Astrocyte of the cerebellum (primary cell): ENCODE results near the gene PCCA.
A peak's percentile ranks its signal among the peaks of the same experiment; 100 is the strongest.

Experiments
- DNase-seq: peaks from one replicate; pipeline ENCODE4 v3.0.0-alpha.2; 2011; ENCODE audit warnings: low read depth
- H3K4me3 ChIP-seq: 2 replicates; pipeline ENCODE4 v1.5.1; 2011; ENCODE audit warnings: mild to moderate bottlenecking, low read depth, low read length, moderate library complexity
- in situ Hi-C: cut with HindIII; loops from 2 replicates; pipeline ENCODE4 v1.10.0; 2017; ENCODE audit warnings: low sequenced_read_pairs
- TF ChIP-seq, protein P1 (sequence below): IDR thresholded peaks from 2 replicates; pipeline ENCODE4 v1.5.1; 2012; ENCODE audit warnings: low read length, low read depth, moderate library complexity, mild to moderate bottlenecking; ENCODE audit errors: missing control alignments

Gene PCCA

DNA sequence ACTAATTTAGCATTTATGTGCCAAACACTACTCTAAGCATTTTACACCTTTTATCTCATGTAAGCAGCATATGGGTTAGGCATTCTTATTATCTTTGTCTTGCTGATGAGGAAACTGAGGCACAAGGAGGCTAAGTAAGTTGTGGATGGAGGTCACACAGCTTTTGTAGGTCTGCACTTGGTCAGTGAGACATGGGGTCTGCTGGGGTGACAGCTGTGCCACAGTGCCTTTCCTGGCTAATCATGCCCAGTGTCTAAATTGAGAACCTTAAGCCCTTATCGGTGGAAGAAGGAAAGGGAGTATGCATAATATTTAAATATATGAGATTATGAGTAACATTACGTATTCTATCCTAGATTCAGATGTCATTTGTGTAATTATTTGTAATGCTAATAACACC is 273.5 kb downstream of the PCCA start:
- in situ Hi-C loops: no loop called here
- no peak overlapping the region for H3K4me3 ChIP-seq
- TF ChIP-seq, protein P1, sequence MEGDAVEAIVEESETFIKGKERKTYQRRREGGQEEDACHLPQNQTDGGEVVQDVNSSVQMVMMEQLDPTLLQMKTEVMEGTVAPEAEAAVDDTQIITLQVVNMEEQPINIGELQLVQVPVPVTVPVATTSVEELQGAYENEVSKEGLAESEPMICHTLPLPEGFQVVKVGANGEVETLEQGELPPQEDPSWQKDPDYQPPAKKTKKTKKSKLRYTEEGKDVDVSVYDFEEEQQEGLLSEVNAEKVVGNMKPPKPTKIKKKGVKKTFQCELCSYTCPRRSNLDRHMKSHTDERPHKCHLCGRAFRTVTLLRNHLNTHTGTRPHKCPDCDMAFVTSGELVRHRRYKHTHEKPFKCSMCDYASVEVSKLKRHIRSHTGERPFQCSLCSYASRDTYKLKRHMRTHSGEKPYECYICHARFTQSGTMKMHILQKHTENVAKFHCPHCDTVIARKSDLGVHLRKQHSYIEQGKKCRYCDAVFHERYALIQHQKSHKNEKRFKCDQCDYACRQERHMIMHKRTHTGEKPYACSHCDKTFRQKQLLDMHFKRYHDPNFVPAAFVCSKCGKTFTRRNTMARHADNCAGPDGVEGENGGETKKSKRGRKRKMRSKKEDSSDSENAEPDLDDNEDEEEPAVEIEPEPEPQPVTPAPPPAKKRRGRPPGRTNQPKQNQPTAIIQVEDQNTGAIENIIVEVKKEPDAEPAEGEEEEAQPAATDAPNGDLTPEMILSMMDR: no peak
- no peak for DNase-seq

DNA sequence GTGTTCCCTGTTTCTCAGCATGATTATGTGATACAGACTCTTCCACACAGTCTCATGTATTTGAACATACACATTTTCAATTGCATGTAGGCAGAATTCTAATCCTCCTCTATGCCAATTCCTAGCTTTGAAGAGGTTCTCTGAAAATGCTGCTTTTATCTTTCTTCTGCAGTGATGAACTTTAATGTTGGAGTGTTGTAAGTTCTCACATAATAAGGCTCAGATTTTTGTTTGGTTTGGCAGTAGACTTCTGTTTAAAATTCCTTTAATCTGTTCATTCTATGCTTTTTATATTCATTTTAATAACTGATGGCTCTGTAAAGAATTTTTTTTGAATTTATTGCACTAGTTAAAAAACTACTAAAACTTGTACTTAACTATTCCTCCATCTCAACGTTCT is 273.9 kb downstream of the PCCA start:
- H3K4me3 ChIP-seq: no peak overlapping the region
- in situ Hi-C loops: no loop called here
- TF ChIP-seq, protein P1: no peak
- DNase-seq: no peak

DNA sequence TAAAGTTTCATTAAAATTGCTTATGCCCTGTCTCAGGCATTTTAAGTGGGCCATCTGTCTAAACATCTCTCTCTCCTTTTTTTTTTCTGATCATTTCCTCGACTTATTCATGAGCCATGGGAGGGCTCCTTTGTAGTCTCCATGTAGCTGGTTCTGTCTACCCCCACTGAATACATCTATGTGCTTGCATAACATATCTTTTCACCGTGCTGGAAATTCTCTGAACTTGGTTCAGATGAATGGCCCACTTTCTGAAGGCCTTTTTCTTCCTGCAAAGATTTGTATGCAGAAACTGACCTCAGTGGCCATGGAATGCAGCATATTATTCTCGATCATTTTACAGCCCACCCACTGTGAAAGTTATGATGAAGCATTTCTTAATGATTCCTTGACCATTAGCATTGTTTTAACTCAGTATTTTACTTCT is 274.4 kb downstream of the PCCA start:
- peak; percentile 63 for DNase-seq
- H3K4me3 ChIP-seq: no peak overlapping the region
- in situ Hi-C loops: no loop called here
- TF ChIP-seq, protein P1: no peak

DNA sequence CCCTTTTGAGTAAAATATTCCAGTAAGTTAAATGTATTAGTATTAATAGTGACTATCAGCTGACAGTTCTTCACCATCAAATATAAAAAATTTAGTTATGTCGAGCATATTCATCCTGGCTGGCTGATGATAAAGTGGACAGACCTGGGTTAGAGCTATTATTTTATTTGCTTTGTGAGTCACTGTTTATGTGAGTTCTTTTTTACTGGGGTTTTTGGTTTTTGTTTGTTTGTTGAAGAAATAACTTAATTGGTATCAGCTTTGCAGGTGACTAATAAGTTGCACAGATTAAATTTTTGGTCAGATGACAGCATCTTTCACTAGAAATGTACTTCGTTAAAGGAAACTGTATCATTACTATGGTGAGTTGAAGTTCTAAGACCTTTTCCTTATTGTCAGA is 275.0 kb downstream of the PCCA start:
- TF ChIP-seq, protein P1: no peak
- in situ Hi-C loops: no loop called here
- H3K4me3 ChIP-seq: no peak overlapping the region
- DNase-seq: no peak

DNA sequence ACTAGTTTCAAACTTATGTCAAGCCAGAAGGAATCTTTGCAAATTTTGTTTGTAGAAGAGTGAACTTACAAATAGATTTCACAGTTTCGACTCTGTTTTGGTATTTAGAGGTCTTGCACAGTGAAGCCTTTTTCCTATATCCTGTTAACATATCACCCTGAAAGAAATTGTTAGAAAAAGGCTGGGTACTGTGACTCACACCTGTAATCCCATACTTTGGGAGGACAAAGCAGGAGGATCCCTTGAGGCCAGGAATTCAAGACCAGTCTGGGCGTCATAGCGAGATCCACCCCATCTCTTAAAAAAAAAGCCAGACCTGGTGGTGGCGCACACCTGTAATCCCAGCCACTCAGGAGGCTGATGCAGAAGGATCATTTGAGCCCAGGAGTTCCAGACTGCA is 275.7 kb downstream of the PCCA start:
- in situ Hi-C loops: no loop called here
- no peak for DNase-seq
- H3K4me3 ChIP-seq: no peak overlapping the region
- TF ChIP-seq, protein P1: no peak

DNA sequence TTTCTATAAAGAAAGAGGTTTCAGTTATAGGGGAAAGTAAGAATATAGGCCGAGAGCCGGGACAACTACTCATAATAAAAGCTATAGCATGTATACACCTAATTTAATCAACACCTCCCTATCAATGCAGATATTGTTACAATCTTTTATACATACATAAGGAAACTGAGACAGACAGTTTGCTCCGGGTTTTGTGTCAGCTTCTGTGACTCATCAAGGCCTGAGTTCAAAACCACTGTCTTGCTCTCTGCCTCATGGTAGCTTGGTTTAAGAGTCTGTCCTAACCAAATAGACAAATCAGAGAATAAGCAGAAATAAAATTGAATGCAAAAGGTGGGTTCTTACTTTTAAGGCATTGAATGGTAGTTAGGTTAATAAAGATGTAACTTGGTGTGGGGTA is 276.8 kb downstream of the PCCA start:
- in situ Hi-C loops: no loop called here
- DNase-seq: no peak
- TF ChIP-seq, protein P1: no peak
- no peak overlapping the region for H3K4me3 ChIP-seq

DNA sequence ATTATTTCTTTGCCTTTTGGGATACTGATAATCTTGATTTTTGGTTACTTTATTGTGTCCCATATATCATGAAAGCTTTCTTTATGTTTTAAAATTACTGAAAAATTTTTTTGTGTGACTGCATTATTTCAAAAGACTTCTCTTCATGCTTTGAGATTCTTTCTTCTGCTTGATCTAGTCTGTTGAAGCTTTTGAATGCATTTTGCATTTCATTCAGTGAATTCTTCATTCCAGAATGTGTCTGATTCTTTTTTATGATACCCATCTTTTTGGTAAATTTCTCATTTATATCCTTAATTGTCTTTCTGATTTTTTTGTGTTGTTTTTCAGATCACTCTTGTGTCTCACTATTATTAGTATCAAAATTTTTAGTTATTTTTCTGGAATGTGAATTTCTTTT is 289.6 kb downstream of the PCCA start:
- DNase-seq: no peak

More for the DNA sequence above, 289.6 kb downstream of the PCCA start:
- in situ Hi-C loops: no loop called here
- no peak overlapping the region for H3K4me3 ChIP-seq
- TF ChIP-seq, protein P1: no peak
